HT1080 (cell line): ENCODE data around the gene NCAPH2. TPM values are rescaled to one million over a fixed set of nuclear protein-coding genes. Genes with fewer than 3 reads are reported as not detected.

ENCODE experiments used
- DNase-seq: peaks from one replicate; pipeline ENCODE4 v3.0.0-alpha.2; 2015; ENCODE audit warnings: low read depth
- total RNA-seq: library from RNA; depleted of rRNA; stranded (reverse); fragments of >200 nt; shearing (Covaris generic); gene quantifications from 2 replicates; pipeline ENCODE4 v1.2.3, GENCODE V29; 2014

NCAPH2 gene
- total RNA-seq, 1 experiment from 2014 or later, result 65.3 TPM

GRCh38 chr22:50473855-50474671 is 34.0 kb upstream of the NCAPH2 start:
- peak; percentile 36 for DNase-seq

GRCh38 chr22:50474710-50475651 is 33.0 kb upstream of the NCAPH2 start, which contains the start of gene SBF1:
SBF1 (minus strand) TSS chr22:50475035; CDS start chr22:50474840, 195 bp downstream.
- DNase-seq, result peak; percentile 81

GRCh38 chr22:50475652-50476002 is 32.4 kb upstream of the NCAPH2 start:
- DNase-seq, result no peak

- DNase-seq, result no peak
Measured at GRCh38 chr22:50476868-50477267, 31.2 kb upstream of the NCAPH2 start.

GRCh38 chr22:50477923-50478322 is 30.1 kb upstream of the NCAPH2 start:
- no peak for DNase-seq

GRCh38 chr22:50479721-50480120 is 28.3 kb upstream of the NCAPH2 start:
- no peak for DNase-seq

GRCh38 chr22:50481045-50481439 is 27.0 kb upstream of the NCAPH2 start:
- DNase-seq, result no peak

- no peak for DNase-seq
Measured at GRCh38 chr22:50481440-50482106, 26.5 kb upstream of the NCAPH2 start, which contains the start of gene ADM2. ADM2 (plus strand) TSS chr22:50481543; CDS start chr22:50481848, 305 bp downstream.

- DNase-seq, result no peak
Measured at GRCh38 chr22:50482107-50483074, 25.6 kb upstream of the NCAPH2 start.

GRCh38 chr22:50483106-50483505 is 24.9 kb upstream of the NCAPH2 start:
- no peak for DNase-seq

- DNase-seq, result no peak
Measured at GRCh38 chr22:50483556-50483955, 24.5 kb upstream of the NCAPH2 start.

GRCh38 chr22:50483977-50484853 is 23.8 kb upstream of the NCAPH2 start:
- no peak for DNase-seq

GRCh38 chr22:50485221-50486131 is 22.5 kb upstream of the NCAPH2 start:
- DNase-seq, result no peak

- DNase-seq, result no peak
Measured at GRCh38 chr22:50486561-50487289, 21.3 kb upstream of the NCAPH2 start, which contains the start of gene MIOX. MIOX (plus strand) TSS chr22:50486859; CDS start chr22:50486898, 39 bp downstream.

- DNase-seq, result no peak
Measured at GRCh38 chr22:50487290-50488005, 20.6 kb upstream of the NCAPH2 start.

GRCh38 chr22:50488006-50488677 is 19.9 kb upstream of the NCAPH2 start:
- DNase-seq, result no peak
